Upper lobe of right lung (tissue), 1 donor: Measurements from ENCODE around the gene RBM17. TPM values are rescaled to one million over a fixed set of nuclear protein-coding genes. Genes with fewer than 3 reads are reported as not detected.

ENCODE experiments used
- ATAC-seq: fragments of 200-7000 bp; cut with Tn5 transposase; one replicate; pipeline ENCODE4 v1.9.1; 2020; ENCODE audit warnings: mild to moderate bottlenecking, moderate library complexity
- DNase-seq: peaks from one replicate; pipeline ENCODE4 v3.0.0-alpha.2; 2020
- H3K27ac ChIP-seq: fragments of 200-600 bp; one replicate; pipeline ENCODE4 v1.8.0; 2022
- H3K27me3 ChIP-seq: fragments of 200-600 bp; one replicate; pipeline ENCODE4 v1.8.0; 2022; ENCODE audit warnings: mild to moderate bottlenecking
- H3K36me3 ChIP-seq: fragments of 200-600 bp; one replicate; pipeline ENCODE4 v1.8.0; 2022
- H3K4me1 ChIP-seq: fragments of 200-600 bp; one replicate; pipeline ENCODE4 v1.8.0; 2022
- H3K4me3 ChIP-seq: fragments of 200-600 bp; one replicate; pipeline ENCODE4 v1.8.0; 2022; ENCODE audit warnings: mild to moderate bottlenecking
- H3K9me3 ChIP-seq: fragments of 200-600 bp; one replicate; pipeline ENCODE4 v1.8.0; 2022
- intact Hi-C: fragments of 100-400 bp; cut with DNase I; formaldehyde crosslinking; loops from one replicate; pipeline ENCODE4 v1.11.0; 2022
- total RNA-seq: library from RNA; stranded (reverse); fragmentation: NEBNext Ultra II Directional; extraction: Animal tissue kit (Norgen Biotek cat#: 25700); gene quantifications from one replicate; pipeline ENCODE4 v1.2.1, GENCODE V29; 2021
- TF ChIP-seq, protein P1 (sequence below): fragments of 200-600 bp; IDR thresholded peaks from one replicate; pipeline ENCODE4 v1.8.0; 2022; ENCODE audit warnings: antibody characterized with exemption
- donor health status: DM: no; HTN: yes; CAD: no; lungs with severe emphysema.

The RBM17 gene
- total RNA-seq, 1 donor from 2014 or later: 92.5 TPM

DNA sequence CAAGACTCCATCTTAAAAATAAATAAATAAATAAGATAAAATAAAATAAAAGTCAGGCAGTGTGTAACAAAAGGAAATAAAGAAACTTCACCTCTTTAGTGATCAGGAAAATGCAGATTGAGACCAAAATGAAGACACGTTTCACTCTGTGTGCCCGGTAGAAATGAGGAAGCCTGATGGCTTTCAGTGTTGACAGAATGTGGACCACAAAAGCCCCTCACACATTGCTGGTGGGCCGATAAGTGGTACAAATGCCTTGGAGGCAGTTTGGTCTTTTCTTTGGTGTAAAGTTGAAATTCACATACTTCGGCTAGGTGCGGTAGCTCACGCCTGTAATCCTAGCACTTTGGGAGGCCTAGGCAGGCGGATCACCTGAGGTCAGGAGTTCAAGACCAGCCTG lies 69.4 kb downstream of the RBM17 start:
- no peaks in the 10 kb centered on the region for H3K9me3 ChIP-seq
- no peaks in the 10 kb centered on the region for H3K36me3 ChIP-seq
- DNase-seq (no peak), ATAC-seq (no peak)
- peaks cover 8% of the 10 kb centered on the region for H3K4me1 ChIP-seq
- H3K4me3 ChIP-seq: no peak overlapping the region
- TF ChIP-seq, protein P1, sequence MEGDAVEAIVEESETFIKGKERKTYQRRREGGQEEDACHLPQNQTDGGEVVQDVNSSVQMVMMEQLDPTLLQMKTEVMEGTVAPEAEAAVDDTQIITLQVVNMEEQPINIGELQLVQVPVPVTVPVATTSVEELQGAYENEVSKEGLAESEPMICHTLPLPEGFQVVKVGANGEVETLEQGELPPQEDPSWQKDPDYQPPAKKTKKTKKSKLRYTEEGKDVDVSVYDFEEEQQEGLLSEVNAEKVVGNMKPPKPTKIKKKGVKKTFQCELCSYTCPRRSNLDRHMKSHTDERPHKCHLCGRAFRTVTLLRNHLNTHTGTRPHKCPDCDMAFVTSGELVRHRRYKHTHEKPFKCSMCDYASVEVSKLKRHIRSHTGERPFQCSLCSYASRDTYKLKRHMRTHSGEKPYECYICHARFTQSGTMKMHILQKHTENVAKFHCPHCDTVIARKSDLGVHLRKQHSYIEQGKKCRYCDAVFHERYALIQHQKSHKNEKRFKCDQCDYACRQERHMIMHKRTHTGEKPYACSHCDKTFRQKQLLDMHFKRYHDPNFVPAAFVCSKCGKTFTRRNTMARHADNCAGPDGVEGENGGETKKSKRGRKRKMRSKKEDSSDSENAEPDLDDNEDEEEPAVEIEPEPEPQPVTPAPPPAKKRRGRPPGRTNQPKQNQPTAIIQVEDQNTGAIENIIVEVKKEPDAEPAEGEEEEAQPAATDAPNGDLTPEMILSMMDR: no peak
- intact Hi-C loops: no loop called here
- H3K27me3 ChIP-seq: no peaks in the 10 kb centered on the region
- no peak overlapping the region for H3K27ac ChIP-seq

DNA sequence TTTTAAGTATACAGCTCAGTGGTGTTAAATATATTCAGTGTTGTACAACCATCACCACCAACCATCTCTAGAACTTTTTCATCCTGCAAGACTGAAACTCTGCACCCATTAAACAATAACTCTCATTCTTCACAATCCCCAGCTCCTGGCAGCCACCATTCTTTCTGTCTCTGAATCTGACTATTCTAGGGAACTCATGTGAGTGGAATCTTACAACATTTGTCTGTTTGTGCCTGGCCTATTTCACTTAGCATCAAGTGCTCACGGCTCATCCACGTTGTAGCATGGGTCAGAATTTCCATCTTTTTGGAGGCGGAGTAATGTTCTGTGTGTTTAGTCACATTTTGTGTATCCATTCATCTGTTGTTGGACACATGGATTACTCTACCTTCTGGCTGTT lies 73.1 kb downstream of the RBM17 start:
- intact Hi-C loops: no loop called here
- H3K27ac ChIP-seq: no peak overlapping the region
- TF ChIP-seq, protein P1: no peak
- peaks cover 22% of the 10 kb centered on the region for H3K4me1 ChIP-seq
- no peaks in the 10 kb centered on the region for H3K27me3 ChIP-seq
- ATAC-seq (no peak), DNase-seq (no peak)
- no peak overlapping the region for H3K4me3 ChIP-seq
- H3K9me3 ChIP-seq: no peaks in the 10 kb centered on the region
- peaks cover 2% of the 10 kb centered on the region for H3K36me3 ChIP-seq

DNA sequence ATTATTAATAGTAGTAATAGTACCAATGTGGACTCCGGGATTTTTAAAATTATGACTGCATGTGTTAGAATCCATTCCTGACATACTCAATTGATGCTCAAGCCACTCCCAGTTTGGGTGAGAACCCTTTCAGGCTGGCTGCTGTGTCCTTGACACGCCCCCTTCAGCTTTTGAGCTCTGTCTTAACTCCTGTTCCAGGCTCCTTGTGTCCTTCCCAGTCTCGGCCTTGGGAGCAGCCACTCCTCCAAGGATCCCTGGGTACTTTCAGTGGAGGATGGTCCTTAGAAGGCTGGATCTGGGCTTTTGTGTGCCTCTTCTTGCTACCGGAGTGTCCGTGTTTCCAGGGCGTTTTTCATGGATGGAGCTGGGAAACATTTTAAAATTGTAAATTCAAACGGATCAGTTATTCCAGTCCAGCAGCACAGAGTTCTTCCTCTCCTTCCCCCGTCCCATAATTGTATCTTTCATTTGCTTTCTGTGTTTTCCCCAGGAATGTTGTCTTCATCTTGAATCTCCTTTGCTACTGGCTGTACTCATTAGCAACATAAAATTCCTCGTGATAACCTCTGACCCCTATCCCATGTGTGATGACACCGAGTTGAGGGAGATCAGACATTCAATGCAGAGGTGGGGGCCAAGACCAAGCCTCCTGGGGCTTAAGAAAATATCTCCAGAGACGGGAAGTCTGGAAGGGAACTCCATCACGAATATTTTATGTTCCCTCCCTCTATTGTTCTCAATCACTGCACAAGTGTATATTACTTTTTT lies 73.9 kb downstream of the RBM17 start:
- H3K27ac ChIP-seq: peak overlapping the region; percentile 93
- peak overlapping the region; percentile 90 for H3K4me3 ChIP-seq
- intact Hi-C loops: no loop called here

DNA sequence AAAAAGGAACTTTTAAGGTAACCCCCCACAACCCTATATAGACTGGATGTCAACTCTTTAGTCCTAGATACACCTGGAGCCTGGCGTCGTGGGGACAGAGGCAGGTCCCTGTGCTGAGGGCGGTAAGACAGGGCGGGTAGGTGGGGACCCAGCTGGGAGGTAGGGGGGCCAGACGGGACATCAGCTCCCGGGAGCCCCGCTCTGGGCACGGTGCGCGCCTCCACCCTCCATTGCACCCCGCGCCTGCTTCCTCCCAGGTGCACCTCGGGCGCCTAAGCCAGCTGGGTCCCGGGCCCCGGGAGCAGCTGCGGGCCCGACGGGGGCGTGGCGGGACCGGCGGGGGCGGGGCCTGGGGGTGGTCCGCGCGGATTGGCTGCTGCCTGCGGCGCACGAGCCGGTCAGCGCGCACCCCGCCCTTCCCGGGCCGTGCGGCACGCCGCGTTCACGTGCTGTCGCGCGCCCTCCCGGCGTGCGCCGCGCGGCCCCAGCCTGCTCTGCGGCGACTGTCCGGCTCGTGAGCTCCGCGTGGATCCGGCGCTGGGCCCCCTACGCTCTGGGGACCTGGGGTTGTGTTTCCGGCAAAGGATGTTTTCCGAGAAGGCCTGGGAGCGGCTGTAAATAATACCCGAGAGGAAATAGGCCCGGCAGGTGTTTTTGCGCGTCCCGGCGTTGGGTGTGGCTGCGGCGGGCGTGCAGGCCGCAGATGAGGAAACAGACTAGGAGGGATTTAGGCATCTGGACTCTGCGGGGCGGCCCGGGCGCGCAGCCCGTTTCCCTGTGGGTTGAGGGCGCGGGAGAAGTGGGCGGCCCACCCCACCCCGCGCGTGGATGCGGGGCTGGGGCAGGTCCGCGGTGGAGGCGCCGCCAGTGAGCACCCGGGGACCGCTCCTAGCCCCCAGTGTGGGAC lies 74.8 kb downstream of the RBM17 start:
- Histone ChIP-seq H3K36me3 (peaks cover 8% of the 10 kb centered on the region), H3K9me3 (no peaks in the 10 kb centered on the region), H3K4me1 (peaks cover 22% of the 10 kb centered on the region), H3K4me3 (peak overlapping the region; percentile 90), H3K27ac (peak overlapping the region; percentile 93), H3K27me3 (no peaks in the 10 kb centered on the region)
- ATAC-seq (peak; percentile 99), DNase-seq (peak; percentile 95)
- TF ChIP-seq, protein P1: no peak
- intact Hi-C loops: no loop called here

More for the DNA sequence above, 73.9 kb downstream of the RBM17 start:
- Histone ChIP-seq H3K27me3 (no peaks in the 10 kb centered on the region), H3K4me1 (peaks cover 22% of the 10 kb centered on the region), H3K9me3 (no peaks in the 10 kb centered on the region), H3K36me3 (peaks cover 8% of the 10 kb centered on the region)
- DNase-seq: no peak
- no peak for ATAC-seq
- TF ChIP-seq, protein P1: no peak

DNA sequence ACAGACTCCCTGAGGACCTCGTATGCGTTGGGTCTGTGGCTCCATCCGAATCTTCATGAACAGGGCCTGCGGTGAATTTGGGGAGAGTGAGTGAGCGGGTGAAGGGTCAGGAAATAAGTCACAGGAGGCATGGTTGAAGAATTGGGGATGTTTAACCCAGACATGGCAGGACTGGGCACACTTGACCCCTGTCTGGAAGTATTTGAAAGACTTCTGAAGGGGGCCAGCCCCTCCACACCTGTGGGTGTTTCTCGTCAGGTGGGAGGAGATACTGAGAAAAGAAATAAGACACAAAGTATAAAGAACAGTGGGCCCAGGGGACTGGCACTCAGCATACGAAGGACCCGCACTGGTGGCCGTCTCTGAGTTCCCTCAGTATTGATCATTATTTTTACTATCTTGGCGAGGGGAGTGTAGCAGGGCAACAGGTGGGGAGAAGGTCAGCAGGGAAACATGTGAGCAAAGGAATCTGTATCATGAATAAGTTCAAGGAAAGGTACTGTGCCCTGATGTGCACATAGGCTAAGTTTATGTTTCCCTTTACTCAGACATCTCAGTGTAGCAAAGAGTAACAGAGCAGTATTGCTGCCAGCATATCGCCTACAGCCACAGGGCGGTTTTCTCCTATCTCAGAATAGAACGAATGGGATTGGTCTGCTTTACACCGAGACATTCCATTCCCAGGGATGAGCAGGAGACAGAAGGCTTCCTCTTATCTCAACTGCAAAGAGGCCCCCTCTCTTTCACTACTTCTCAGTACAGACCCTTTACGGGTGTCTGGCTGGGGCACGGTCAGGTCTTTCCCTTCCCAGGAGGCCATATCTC lies 75.6 kb downstream of the RBM17 start:
- no peak for DNase-seq
- peak overlapping the region; percentile 90 for H3K4me3 ChIP-seq
- TF ChIP-seq, protein P1: no peak
- no peaks in the 10 kb centered on the region for H3K27me3 ChIP-seq
- ATAC-seq: no peak
- intact Hi-C loops: no loop called here
- peak overlapping the region; percentile 93 for H3K27ac ChIP-seq
- no peaks in the 10 kb centered on the region for H3K9me3 ChIP-seq
- peaks cover 22% of the 10 kb centered on the region for H3K4me1 ChIP-seq
- H3K36me3 ChIP-seq: peaks cover 8% of the 10 kb centered on the region
